ENCODE measurements around the gene MAST3.

- TF ChIP-seq, protein P1, sequence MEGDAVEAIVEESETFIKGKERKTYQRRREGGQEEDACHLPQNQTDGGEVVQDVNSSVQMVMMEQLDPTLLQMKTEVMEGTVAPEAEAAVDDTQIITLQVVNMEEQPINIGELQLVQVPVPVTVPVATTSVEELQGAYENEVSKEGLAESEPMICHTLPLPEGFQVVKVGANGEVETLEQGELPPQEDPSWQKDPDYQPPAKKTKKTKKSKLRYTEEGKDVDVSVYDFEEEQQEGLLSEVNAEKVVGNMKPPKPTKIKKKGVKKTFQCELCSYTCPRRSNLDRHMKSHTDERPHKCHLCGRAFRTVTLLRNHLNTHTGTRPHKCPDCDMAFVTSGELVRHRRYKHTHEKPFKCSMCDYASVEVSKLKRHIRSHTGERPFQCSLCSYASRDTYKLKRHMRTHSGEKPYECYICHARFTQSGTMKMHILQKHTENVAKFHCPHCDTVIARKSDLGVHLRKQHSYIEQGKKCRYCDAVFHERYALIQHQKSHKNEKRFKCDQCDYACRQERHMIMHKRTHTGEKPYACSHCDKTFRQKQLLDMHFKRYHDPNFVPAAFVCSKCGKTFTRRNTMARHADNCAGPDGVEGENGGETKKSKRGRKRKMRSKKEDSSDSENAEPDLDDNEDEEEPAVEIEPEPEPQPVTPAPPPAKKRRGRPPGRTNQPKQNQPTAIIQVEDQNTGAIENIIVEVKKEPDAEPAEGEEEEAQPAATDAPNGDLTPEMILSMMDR (IDR thresholded peaks at IDR 0.05) = no peak
- TF ChIP-seq POLR2AphosphoS5 (IDR thresholded peaks at IDR 0.05) (no peak), POLR2A (IDR thresholded peaks at IDR 0.05) (no peak), EP300 (IDR thresholded peaks at IDR 0.05; ENCODE audit: low read depth) (no peak)
Observed at GRCh38 chr19:18196511-18196845, 98.9 kb downstream of the MAST3 start.

Data from transverse colon (tissue), 4 donors.